OCI-LY7 (cell line): ENCODE data around the gene ATP2B1.

Source experiments
- EZH2phosphoT487 ChIP-seq: fragments of 200-600 bp; sonication (generic); IDR thresholded peaks from 2 replicates; pipeline ENCODE4 v1.6.1; 2018; ENCODE audit warnings: low read depth, borderline replicate concordance, mild to moderate bottlenecking, mixed run types, antibody characterized with exemption, low read length, moderate library complexity, mixed read lengths
- TF ChIP-seq, protein P1 (sequence below): fragments of 200-600 bp; sonication (generic); conservative IDR thresholded peaks from 2 replicates; pipeline ENCODE4 v1.5.1; 2014; ENCODE audit warnings: mild to moderate bottlenecking, antibody characterized with exemption, low read length, moderate library complexity, mixed read lengths

DNA sequence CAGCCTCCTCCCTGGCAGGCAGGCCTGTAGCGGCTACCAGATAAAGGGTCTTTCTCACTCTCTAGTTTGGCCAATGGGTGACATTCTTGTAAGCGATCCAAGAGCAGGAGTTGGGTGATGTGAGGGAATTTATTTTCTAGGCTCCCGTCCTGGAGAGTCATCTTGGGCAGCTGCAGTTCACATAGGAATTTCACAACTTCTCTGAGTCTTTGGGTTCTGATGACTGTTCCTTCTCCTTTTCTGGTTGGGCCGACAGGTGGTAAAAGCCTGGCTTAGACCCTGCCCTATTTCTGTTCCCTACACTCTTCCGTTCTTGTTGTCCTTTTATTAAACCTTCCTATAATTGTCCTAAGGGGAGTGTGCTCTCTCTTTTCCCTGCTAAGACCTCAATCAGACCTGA is 140.2 kb downstream of the ATP2B1 start:
- TF ChIP-seq, protein P1, sequence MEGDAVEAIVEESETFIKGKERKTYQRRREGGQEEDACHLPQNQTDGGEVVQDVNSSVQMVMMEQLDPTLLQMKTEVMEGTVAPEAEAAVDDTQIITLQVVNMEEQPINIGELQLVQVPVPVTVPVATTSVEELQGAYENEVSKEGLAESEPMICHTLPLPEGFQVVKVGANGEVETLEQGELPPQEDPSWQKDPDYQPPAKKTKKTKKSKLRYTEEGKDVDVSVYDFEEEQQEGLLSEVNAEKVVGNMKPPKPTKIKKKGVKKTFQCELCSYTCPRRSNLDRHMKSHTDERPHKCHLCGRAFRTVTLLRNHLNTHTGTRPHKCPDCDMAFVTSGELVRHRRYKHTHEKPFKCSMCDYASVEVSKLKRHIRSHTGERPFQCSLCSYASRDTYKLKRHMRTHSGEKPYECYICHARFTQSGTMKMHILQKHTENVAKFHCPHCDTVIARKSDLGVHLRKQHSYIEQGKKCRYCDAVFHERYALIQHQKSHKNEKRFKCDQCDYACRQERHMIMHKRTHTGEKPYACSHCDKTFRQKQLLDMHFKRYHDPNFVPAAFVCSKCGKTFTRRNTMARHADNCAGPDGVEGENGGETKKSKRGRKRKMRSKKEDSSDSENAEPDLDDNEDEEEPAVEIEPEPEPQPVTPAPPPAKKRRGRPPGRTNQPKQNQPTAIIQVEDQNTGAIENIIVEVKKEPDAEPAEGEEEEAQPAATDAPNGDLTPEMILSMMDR, result no peak
- TF ChIP-seq EZH2phosphoT487, result no peak
